HEK293 (cell line): ENCODE data around the gene NCK1.

Experiments
- CTCF ChIA-PET: fragments of 350-600 bp; formaldehyde crosslinking; extraction: SDS; loops from one replicate; lab custom pipeline; 2021; ENCODE audit warnings: antibody characterized with exemption; lab: Yijun Ruan, JAX
- POLR2A ChIA-PET: fragments of 300-600 bp; formaldehyde crosslinking; extraction: SDS; loops from one replicate; lab custom pipeline; 2020; ENCODE audit warnings: antibody characterized with exemption, inconsistent platforms; lab: Yijun Ruan, JAX
- H3K27ac ChIP-seq: fragments of 200-500 bp; sonication (Bioruptor generic); 2 replicates; pipeline ENCODE4 v1.5.1; 2014; ENCODE audit warnings: low read depth, low read length, control low read depth, inconsistent platforms; ENCODE audit errors: extremely low read depth
- H3K36me3 ChIP-seq, 2 experiments: fragments of 200-500 bp in 1 of 2; sonication (Bioruptor generic) in 1 of 2; 1 replicate in 1 of 2; 2 replicates in 1 of 2; pipeline ENCODE4 v1.5.1; 2014 to 2017; ENCODE audit warnings: inconsistent platforms in 2 of 2, low read length in 2 of 2; ENCODE audit not compliant: control insufficient read depth in 2 of 2, insufficient read depth in 1 of 2
- H3K4me1 ChIP-seq: fragments of 200-500 bp; sonication (Bioruptor generic); 2 replicates; pipeline ENCODE4 v1.5.1; 2014; ENCODE audit warnings: mild to moderate bottlenecking, low read length, inconsistent platforms; ENCODE audit not compliant: control insufficient read depth, insufficient read depth
- H3K4me3 ChIP-seq: 2 replicates; pipeline ENCODE4 v1.5.1; 2011; ENCODE audit warnings: low read depth, mild to moderate bottlenecking, control low read depth, low read length, moderate library complexity
- H3K9me3 ChIP-seq: fragments of 200-500 bp; sonication (Bioruptor generic); 2 replicates; pipeline ENCODE4 v1.5.1; 2014; ENCODE audit warnings: low read depth, low read length, inconsistent platforms; ENCODE audit not compliant: control insufficient read depth, insufficient read depth
- OVOL3 ChIP-seq: fragments of 450-650 bp; formaldehyde crosslinking; IDR thresholded peaks from 2 replicates; pipeline ENCODE4 v1.5.1; 2016; ENCODE audit warnings: missing biosample characterization, missing genetic modification characterization
- REST ChIP-seq: fragments of 450-650 bp; formaldehyde crosslinking; IDR thresholded peaks from 2 replicates; pipeline ENCODE4 v1.5.1; 2016; ENCODE audit warnings: missing biosample characterization, missing genetic modification characterization
- SP3 ChIP-seq: fragments of 450-650 bp; formaldehyde crosslinking; IDR thresholded peaks from 2 replicates; pipeline ENCODE4 v1.5.1; 2016; ENCODE audit warnings: missing biosample characterization, missing genetic modification characterization
- TRIM28 ChIP-seq: IDR thresholded peaks from 2 replicates; pipeline ENCODE4 v1.6.1; 2011; ENCODE audit warnings: low read length, control low read depth, borderline replicate concordance
- ZBTB11 ChIP-seq: fragments of 450-650 bp; formaldehyde crosslinking; conservative IDR thresholded peaks from 2 replicates; pipeline ENCODE4 v1.5.1; 2016; ENCODE audit warnings: low read depth, missing biosample characterization, missing genetic modification characterization
- ZNF133 ChIP-seq: fragments of 450-650 bp; formaldehyde crosslinking; IDR thresholded peaks from 2 replicates; pipeline ENCODE4 v1.5.1; 2016; ENCODE audit warnings: missing biosample characterization, missing genetic modification characterization
- ZNF140 ChIP-seq: fragments of 450-650 bp; formaldehyde crosslinking; IDR thresholded peaks from 2 replicates; pipeline ENCODE4 v1.5.1; 2016; ENCODE audit warnings: missing biosample characterization, missing genetic modification characterization
- ZNF148 ChIP-seq: fragments of 450-650 bp; formaldehyde crosslinking; IDR thresholded peaks from 2 replicates; pipeline ENCODE4 v1.5.0; 2017; ENCODE audit warnings: missing biosample characterization, missing genetic modification characterization, borderline replicate concordance
- ZNF157 ChIP-seq: fragments of 450-650 bp; formaldehyde crosslinking; IDR thresholded peaks from 2 replicates; pipeline ENCODE4 v1.5.1; 2016; ENCODE audit warnings: missing biosample characterization, missing genetic modification characterization
- ZNF169 ChIP-seq: fragments of 450-650 bp; formaldehyde crosslinking; IDR thresholded peaks from 2 replicates; pipeline ENCODE4 v1.5.1; 2016; ENCODE audit warnings: missing biosample characterization, missing genetic modification characterization
- ZNF174 ChIP-seq: fragments of 450-650 bp; formaldehyde crosslinking; IDR thresholded peaks from 2 replicates; pipeline ENCODE4 v1.5.0; 2017; ENCODE audit warnings: missing biosample characterization, mild to moderate bottlenecking, missing genetic modification characterization
- ZNF274 ChIP-seq, 2 experiments: fragments of 200-500 bp in 1 of 2; fragments of 450-650 bp in 1 of 2; sonication (Bioruptor generic) in 1 of 2; formaldehyde crosslinking in 1 of 2; IDR thresholded peaks; 2 replicates each; pipeline versions ENCODE4 v1.5.1 to v1.6.1; 2014 to 2016; ENCODE audit warnings: borderline replicate concordance in 1 of 2, inconsistent platforms in 1 of 2, low read length in 1 of 2, missing biosample characterization in 1 of 2, missing genetic modification characterization in 1 of 2
- ZNF366 ChIP-seq: fragments of 450-650 bp; formaldehyde crosslinking; conservative IDR thresholded peaks from 2 replicates; pipeline ENCODE4 v1.5.1; 2016; ENCODE audit warnings: missing biosample characterization, missing genetic modification characterization
- ZNF473 ChIP-seq: fragments of 450-650 bp; formaldehyde crosslinking; IDR thresholded peaks from 2 replicates; pipeline ENCODE4 v1.5.1; 2017; ENCODE audit warnings: missing biosample characterization, missing genetic modification characterization
- ZNF518A ChIP-seq: fragments of 450-650 bp; formaldehyde crosslinking; conservative IDR thresholded peaks from 2 replicates; pipeline ENCODE4 v1.5.1; 2016; ENCODE audit warnings: low read depth, missing biosample characterization, missing genetic modification characterization
- ZNF600 ChIP-seq: fragments of 450-650 bp; formaldehyde crosslinking; IDR thresholded peaks from 2 replicates; pipeline ENCODE4 v1.5.1; 2016; ENCODE audit warnings: missing biosample characterization, missing genetic modification characterization
- ZNF692 ChIP-seq: fragments of 450-650 bp; formaldehyde crosslinking; IDR thresholded peaks from 2 replicates; pipeline ENCODE4 v1.5.1; 2016; ENCODE audit warnings: missing biosample characterization, missing genetic modification characterization

NCK1 gene

GRCh38 chr3:136819392-136819730, 42.6 kb upstream of the NCK1 start (continued):
- TF ChIP-seq ZNF148 (tag by site-specific recombination) (no peak), OVOL3 (no peak)

- peak overlapping the region; percentile 61 for H3K4me3 ChIP-seq
- H3K9me3 ChIP-seq: no peaks in the 10 kb centered on the region
- H3K4me1 ChIP-seq: peaks cover 5% of the 10 kb centered on the region; the same call in 1 of the 2 replicates
- CTCF ChIA-PET: interaction anchor here (0.7 kb wide), 1 partner anchor 746 kb away, joined by 3 read pairs; no protein-coding TSS in a partner anchor
- peak overlapping the region; percentile 78; the same call in 1 of the 2 replicates for H3K27ac ChIP-seq
- H3K36me3 ChIP-seq: no peaks in the 10 kb centered on the region
- POLR2A ChIA-PET: interaction anchor here (1.1 kb wide), 1 partner anchor 41 kb away, joined by 5 read pairs; the partner anchor contains the start of gene NCK1
- peak; percentile 96 for TF ChIP-seq REST (tag by site-specific recombination)
- no peak for TF ChIP-seq ZNF133 (tag by site-specific recombination)
- no peak for TF ChIP-seq ZNF169
- TF ChIP-seq ZNF157 (tag by site-specific recombination): no peak
- TF ChIP-seq ZNF600: peak; percentile 73
- 0 out of 2 replicates have a peak, but pooled peaks have one; percentile 11 for TF ChIP-seq ZNF366 (tag by site-specific recombination)
- no peak for TF ChIP-seq ZNF140 (tag by site-specific recombination)
- TF ChIP-seq ZNF274 (IDR thresholded peaks at IDR 0.05; ENCODE audit: low read length): no peak
- no peak for TF ChIP-seq ZNF274 (tag by site-specific recombination; IDR thresholded peaks at IDR 0.05; ENCODE audit: borderline replicate concordance)
- TF ChIP-seq ZNF692 (tag by site-specific recombination): 0 out of 2 replicates have a peak, but pooled peaks have one; percentile 26
- TF ChIP-seq TRIM28: no peak
- TF ChIP-seq ZNF473 (tag by site-specific recombination): no peak
- no peak for TF ChIP-seq ZNF518A (tag by site-specific recombination)
- no peak for TF ChIP-seq ZNF174 (tag by site-specific recombination)
- TF ChIP-seq SP3: 0 out of 2 replicates have a peak, but pooled peaks have one; percentile 18
- TF ChIP-seq ZBTB11 (tag by site-specific recombination): peak; percentile 52; the same call in 1 of the 2 replicates
Observed at GRCh38 chr3:136819731-136820679, 42.0 kb upstream of the NCK1 start.
